CD4-positive, alpha-beta T cell treated with Interleukin-4 for 4 hours (primary cell): ENCODE data around the gene PRF1.

Experiments
- DNase-seq: peaks from one replicate; pipeline ENCODE4 v3.0.0-alpha.2; 2020

The PRF1 gene

DNA sequence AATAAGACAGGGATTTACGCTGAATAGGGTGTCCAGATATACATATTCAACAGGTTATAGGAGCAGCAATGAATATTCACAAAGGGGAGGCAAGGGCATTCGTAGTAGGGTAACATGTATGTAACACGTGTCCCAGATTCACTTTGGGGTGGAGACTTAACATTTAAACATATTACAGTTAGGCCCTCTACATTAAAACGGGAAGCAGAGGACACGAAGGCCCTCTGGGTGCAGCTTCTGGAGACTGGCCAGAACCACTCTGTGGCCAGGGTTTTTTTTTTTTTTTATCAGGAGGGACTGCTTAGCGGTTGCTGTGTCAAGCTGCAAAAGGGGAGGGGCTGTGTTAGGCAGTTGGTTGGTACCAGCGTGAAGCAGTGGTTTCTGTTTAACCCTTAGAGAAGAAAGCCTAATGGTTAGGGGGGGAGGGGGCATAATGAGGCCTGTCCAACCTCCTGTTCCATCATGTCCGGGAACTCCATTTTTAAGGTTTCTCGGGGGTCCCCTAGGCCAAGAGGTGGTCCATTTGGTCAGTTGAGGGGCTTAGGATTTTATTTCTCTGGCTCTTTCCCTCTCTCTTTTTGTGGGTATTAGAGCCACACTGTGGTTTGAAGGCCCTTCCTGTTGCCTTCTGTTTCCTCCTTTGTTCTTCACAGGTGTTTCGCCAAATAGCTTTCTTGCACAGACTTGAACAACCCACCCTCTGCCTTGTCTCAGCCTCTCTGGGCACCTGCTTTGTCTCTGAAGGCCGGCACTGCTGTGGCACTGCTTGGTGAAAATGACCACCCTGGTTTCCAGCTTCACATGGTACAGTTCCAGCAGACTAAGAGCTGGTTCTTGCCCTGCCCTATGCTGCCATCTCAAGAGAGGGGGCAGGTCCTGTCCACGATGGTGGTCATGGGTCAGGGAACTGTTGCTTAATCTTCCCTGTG is 26.4 kb downstream of the PRF1 start:
- peak; percentile 51 for DNase-seq

DNA sequence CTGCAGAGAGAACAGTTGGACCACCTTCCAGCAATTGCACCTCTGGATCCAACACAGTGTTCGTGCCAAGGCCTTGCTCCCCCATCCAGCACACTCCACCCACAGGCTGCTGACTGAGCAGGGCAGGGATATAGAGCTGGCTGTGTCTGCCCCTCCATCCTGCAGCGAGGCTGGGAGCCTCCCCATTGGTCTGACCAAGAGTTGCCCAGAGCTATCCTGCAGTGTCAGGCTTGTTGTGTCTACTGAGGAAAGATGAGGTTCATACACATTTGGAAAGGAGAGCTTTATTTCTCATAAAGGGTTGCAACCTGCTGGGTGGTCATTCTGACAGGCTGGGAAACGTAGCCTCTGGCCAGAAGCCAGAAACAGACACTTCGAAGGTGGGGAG is 27.1 kb downstream of the PRF1 start:
- no peak for DNase-seq

DNA sequence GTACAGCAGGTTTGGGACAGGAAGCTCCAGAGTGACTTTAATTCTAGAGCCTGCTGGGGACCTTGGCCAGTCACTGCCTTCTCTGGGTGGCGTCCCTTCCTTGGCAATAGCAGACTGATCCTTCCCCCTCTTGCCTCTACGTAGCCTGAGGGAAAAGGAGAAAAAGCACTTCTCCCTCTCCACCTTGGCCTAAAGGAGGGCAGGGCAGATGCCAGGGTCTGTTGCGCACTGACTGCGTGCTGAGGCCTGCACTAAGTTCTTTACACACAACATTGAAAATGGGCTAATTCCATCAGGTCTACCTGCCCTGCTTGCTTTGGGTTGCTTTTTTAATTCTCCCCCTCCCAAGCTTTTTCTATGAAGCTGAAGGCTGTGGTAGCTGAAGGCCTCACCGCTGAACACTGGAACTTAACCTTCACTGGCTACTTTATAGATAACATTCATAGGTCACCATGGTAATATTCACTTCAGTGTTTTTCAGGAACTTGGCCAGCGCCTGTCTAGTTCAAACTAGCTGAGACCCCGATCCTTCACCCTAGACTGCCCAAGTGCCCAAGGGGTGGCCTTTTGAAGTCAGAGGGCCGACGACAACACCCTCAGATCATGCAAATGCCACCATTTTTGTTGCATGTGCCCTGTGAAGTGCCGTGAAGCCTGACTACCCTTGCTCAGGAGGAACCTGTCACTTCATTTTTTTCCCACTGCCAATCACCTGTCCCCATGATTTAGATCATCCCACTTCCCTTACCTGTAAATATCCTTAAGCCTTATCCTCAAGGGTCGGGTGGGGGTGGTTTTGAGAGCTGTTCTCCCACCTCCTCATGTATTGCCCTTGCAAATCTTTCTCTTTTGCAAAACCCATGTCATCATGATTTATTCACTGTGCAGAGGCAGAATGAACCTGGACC is 28.7 kb downstream of the PRF1 start:
- DNase-seq = no peak

DNA sequence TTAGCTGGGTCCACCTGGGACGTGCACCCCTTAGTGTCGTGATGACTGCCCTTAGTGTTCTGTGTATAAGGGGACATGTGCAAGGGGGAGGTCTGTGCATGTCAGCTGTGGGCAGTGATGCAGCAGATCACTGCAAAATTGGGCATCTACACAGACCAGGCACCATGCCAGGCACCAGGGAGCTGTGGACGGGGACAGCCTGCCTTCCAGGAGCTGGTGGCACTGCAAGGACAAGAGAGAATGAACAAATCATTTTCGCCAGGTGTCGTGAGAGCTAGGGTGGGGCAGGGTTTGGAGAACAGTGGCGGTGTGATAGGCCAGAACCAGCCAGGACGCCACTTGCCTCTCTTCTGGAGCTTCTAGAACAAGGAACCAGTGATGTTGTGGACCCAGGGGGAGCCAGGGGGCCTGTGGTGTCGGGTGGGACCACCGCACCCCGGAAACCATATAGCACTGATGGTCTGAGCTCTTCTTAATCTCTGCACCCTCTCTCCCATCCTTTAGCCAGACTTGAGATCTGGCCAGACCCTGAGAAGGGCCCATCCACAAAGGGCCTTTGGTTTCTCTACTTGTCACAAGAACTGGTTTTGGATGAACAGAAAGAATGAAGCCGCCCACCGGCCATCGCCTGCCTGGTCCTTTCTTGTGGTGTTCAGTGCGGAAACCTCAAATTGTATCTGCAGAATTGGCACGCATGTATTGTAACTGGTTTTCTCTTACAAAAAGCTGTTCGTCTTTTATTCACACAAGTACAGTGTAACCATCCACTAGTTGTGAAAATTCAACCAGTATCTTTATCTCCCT is 30.7 kb downstream of the PRF1 start:
- DNase-seq = no peak

DNA sequence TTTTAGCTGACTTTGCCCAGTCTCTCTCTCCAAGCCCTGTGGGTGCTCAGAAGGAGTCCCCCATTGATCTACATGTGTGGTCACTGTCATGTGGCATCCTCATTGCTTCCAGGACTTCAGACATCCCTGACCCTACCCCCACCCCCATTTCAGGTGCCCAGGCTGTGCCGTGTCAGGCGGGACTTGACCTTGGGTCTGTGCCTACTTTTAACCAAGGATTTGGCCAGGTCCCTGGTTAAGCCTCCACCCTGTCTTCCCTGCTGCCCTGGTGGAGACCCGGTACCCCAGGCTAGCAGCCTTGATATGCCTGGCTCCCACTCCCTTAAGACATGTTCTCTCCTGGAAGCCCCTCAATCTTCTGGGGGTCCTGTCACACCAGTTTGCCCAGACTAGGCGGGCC is 31.3 kb downstream of the PRF1 start:
- no peak for DNase-seq

DNA sequence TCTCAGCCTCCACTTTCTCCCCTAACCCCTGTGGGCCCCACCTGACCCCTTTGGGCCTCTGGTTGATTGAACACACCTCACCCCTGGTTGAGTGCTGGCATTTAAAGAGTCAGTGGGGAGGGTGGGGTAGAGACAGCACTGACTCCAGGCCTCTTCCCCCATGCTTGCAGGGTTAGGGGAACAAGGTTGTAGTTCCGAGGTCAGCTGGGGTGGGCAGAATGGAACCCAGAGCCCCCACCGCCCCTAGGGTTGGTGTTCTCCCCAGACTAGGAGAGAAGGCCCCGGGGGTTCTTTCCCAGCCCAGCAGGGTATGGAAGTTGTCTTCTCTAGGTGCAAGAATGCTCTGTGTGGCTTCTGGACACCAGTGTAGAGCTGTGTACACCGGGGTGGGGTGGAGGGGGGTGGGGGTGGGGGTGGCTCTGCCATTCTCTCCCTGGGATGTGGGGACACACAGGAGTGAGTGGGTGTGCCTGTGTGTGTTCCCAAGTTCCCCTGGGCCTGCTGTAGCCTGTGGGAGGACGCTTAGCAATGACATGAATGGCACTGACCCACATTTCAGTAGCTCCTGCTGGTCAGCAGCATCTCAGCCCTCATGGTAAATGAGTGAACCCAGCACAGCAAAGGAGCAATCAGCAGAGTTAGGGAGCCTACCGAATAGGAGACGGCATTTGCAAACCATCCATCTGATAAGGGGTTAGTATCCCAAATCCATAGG is 33.6 kb downstream of the PRF1 start:
- no peak for DNase-seq

DNA sequence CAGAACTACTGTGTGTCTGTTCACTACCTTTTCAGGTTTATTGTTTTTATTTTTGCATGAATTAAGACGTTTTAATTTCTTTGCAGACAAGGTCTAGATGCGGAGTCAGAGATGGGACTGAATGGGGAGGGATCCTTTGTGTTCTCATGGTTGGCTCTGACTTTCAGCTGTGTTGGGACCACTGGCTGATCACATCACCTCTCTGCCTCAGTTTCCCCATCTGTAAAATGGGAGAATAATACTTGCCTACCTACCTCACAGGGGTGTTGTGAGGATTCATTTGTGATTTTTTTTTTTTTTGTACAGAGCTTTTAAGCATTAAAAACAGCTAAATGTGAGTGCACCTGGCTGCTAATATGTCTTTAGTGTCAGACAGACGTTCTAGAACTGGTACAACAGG is 34.4 kb downstream of the PRF1 start:
- DNase-seq = no peak

DNA sequence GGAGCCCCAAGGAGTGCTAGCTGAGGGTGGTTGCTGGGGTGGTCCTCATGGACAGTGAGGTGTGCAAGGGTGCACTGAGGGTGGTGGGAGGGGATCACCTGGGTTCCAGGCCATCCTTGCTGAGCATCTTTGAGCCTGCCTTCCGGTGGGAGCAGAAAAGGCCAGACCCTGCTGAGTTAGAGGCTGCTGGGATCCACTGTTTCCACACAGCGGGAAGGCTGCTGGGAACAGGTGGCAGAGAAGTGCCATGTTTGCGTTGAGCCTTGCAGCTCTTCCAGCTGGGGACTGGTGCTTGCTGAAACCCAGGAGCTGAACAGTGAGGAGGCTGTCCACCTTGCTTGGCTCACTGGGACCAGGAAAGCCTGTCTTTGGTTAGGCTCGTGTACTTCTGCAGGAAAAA is 34.9 kb downstream of the PRF1 start:
- no peak for DNase-seq

DNA sequence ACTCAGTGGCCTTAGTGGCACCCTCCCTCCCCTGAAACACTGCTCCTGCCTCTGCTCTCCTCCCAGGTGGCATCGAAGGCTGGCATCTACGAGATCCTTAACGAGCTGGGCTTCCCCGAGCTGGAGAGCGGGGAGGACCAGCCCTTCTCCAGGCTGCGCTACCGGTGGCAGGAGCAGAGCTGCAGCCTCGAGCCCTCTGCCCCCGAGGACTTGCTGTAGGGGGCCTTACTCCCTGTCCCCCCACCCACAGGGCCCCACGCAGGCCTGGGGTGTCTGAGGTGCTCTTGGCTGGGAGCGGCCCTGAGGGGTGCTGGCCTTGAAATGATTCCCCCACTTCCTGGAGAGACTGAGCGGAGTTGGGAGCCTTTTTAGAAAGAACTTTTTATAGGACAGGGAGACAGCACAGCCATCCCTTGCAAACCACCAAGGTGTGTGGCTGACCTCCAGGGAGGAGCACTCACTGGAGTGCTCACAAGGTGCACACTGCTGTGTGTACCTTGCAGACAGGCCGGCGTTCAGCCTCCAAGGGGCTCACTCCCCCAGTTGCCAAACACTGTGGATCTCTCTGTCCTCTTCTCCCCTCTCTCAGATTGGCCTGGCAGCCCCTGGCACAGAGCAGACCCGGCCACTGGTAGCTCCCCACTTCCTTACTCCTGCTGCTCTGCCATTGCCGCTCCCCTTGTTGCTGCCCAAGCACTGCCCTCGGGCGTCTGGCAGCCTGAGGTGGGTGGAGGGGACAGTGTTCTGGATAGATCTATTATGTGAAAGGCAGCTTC is 35.8 kb downstream of the PRF1 start:
- no peak for DNase-seq

DNA sequence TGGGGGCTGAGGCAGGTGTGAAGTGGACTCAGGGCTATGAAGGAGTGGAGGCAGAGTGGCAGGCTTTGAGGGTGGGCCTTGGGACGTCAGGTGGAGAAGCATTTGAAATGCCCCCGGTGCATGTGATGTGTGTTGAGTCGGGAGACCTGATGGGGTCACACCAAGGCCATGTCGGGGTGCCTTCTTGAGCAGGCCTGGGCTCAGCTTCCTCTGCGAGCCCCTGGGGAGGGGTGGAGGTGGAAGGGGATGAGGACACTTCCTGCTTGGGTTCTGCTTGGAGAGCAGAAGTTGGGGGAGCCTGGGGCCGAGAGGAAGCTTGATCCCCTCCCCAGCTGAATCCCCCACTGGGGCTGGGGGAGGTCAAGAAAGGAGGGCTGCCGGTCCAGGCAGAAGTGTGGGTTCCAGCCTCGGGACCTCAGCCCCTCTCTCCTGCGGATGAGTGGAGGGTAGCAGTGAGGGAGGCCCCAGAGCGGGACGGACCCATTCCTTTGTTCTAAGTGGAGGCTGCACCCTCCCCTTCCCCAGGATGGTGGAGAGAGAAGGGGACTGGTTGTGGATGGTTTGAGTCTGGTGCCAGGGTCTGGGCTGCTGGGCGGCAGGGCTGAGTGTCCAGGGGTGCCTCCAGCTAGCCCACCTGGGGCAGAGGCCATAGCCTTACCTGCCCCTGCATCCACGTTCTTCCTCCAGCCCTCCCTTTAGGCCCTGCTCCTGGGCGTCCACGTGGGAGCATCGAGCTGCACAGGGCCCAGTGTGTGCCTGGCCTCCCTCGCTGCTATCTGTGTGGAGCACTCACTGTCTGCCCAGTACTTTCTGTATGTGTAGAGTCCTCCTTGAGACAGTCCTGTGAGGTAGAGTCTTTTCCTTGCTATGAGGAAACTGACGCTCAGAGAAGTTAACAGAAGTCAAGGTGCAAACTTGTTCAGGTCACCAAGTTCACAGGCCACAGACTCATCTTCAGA is 36.7 kb downstream of the PRF1 start:
- no peak for DNase-seq

DNA sequence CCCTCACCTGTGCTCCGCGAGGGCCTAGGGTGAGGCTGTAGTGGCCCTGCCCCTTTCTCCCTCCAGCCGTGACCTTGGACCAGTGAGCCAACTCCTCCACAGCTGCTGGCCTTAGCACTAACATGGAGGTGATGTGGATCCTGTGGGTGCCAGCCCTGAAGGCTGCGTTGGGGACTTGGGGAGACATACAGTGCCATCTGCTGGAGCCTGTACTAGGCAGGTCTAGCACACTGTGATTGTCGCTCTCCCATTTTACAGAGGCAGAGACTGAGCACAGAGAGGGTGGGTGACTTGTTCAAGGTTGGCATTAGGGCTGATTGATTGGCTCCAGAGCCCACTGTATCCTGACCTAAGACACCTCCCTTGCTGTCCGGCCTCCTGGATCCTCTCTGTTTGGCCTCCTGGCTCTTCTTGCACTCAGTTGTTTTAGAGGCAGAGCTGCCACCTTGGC is 37.6 kb downstream of the PRF1 start:
- DNase-seq = no peak

DNA sequence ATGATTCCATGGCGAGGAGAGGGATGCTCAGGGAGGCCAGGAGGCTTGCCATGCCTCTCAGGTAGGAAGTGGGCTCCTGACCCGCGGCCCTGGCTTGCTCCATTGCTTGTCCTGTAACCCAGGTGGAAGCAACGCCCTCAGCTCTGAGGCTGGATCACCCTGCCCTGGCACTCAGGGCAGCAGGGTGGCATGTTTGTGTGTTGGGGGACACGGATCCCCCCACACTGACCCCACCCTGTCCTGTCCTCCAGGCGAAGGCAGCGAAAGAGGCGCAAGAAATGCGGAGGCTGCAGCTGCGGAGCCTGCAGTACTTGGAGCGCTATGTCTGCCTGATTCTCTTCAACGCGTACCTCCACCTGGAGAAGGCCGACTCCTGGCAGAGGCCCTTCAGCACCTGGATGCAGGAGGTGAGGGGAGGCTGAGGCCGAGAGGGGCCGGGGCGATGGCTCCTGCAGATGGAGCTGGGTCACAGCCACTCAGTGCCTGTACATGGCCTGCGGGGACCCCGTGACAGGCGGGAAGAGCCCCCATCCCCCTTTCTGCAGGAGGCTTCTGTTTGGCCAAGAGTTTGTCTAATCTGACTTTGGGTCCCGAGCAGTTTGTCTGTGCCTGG is 38.3 kb downstream of the PRF1 start:
- DNase-seq = no peak

DNA sequence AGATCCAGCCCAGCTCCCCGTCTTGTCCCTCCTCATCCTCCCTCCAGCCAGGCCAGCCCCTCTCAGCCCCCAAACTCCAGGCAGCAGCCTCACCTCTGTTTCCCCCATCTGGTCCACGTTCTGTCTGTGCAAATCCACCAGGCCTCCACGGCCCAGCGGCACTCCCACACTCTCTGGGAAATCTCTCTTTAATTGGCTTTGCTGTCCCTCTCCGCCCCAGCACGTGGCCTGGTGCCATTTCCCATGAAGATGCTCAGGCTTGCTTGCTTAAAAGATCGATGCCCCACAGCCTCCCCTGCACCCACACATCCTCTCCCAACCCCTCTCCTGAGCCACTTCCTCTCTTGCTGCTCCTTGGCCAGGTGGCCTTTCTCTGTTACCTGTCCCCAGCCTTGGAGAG is 39.3 kb downstream of the PRF1 start:
- no peak for DNase-seq

DNA sequence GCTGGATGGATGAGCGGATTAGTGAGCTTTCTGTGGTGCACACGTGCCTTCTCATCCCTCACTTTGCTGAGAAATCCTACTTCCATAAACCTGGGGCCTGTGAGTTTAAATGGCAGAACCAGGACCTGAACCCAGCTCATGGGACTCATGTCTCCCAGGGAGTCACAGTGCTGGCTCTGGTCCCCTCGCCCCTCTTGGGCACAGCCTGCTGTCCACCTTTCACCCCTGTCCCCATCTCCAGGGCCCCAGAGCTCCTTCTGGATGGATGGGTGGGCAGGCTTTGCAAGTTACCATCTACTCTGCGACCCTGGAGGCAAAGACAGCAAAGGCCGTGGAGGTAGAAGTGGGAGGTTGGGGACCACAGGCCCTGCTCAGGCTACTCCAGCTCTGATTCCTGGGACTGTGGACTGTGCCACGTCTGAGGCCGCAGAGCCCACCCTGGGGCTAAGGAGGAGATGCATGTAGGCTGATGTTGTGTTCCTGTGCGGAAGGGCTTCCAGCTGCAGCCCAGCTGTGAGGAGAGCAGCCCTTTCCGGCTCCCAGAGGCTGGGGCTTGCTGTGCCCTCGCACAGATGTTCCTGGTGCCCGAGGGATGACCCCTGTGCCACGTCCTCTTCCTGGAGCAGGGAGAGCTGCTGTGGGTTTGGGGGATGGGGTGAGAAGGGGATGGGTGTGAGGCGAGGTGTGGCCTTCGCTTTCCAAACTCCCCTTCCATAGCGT is 40.3 kb downstream of the PRF1 start:
- DNase-seq = no peak

DNA sequence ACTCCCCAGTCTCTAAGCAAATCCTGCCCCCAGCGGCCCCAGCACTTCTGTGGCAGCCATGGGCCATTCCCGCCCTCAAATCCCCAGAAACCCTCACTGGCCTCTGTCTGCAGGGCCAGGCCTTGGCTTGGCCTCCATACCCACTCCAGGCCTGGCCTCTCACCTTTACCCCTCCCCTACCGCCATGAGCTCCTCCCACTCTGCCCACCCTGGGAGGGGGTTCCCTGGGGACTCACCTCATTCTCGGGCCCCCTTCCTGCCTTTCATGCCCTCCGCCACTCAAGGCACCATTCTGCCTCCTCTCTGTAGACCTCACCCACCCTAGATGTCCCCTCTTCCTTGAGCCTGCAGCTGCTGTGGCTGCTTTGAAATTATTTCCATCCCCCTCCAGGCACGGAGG is 41.0 kb downstream of the PRF1 start:
- DNase-seq = no peak

DNA sequence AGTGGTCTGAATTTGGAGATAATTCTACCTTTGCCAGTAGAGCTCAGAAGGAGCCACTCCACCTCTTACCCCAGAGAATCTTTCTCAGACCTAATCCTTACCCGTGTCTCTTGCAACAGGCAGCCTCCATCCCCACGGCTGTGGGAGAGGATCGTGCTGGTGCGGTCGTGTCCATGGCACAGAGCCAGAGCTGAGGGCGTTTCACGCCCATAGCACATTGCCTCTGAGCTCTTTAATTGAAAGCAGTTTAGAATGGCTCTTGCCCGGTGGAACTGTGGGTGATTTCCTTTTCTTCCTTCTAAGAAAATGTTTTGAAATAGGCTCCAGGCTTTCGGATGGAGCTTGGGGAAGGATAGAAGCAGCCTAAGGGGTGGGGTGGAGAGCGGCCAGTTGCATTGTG is 41.5 kb downstream of the PRF1 start:
- no peak for DNase-seq

DNA sequence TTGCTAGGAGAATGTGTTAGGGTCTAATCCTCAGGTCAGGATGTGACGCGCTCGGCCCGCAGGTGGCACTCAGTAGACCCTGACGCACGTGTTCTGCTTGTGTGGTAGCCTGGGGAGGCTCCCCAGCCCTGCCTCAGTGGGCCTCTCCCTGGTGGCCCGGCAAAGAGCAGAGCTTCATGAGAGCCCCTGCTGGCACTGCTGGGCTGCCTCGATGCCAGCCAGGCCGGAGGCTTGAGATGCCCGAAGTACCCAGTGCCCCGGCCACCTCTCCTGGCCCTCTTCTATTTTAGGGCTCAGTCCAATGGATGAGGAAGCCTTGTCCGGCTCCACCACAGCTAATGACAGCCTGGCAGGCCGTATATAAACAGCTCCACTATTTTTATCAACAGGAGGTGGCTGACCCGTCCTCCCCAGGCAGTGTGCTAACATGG is 42.0 kb downstream of the PRF1 start:
- DNase-seq = no peak

DNA sequence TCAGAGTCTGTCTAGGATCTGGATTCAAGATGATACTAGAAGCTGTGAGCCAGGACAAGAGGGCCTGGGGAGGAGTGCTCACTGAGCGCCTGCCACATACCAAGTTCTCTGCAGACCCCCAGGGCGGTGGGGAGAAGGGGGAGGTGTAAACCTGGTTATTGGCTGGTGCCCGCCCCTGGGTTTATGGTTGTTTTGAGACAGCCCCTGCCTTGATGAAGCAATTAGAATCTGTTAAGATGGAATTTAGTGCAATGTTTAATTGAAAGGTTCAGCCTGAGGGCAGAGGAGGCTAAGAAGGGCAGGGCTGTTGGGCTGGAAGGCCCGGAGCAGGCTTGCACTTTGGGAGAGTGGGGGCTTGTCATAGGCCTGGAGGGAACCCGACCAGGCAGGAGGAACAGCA is 42.7 kb downstream of the PRF1 start:
- no peak for DNase-seq
